Measurements from ENCODE around the gene IGF1R. TPM values are rescaled to one million over a fixed set of nuclear protein-coding genes. Genes with fewer than 3 reads are reported as not detected.

IGF1R gene
- total RNA-seq, 4 donors from 2014 or later = 59.6 to 172 (median 88.5) TPM

DNA sequence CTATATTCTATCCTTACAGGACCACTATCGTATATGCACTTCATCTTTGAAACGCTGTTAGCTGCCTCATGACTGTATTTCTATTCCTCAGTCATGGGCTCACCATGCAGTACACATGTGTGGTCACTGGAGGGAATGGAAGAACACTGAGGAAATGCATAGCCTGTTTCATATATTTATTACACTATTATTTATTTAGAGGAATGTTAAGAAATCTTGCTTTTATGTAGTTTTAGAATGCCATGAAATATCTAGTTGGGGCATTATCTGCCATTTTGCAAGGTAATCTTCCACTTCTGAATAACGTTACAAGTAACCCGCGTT, 155.7 kb downstream of the IGF1R start:
- no peak for DNase-seq (ENCODE audit: low spot score in 2 of 2)
- WGBS, 2 donors = 90 to 94% methylated on average over 5 of the region's 5 CpGs
- intact Hi-C loops (cut with DNase I; ENCODE audit: low total_unique reads) = no loop called here
- TF ChIP-seq, protein P1, sequence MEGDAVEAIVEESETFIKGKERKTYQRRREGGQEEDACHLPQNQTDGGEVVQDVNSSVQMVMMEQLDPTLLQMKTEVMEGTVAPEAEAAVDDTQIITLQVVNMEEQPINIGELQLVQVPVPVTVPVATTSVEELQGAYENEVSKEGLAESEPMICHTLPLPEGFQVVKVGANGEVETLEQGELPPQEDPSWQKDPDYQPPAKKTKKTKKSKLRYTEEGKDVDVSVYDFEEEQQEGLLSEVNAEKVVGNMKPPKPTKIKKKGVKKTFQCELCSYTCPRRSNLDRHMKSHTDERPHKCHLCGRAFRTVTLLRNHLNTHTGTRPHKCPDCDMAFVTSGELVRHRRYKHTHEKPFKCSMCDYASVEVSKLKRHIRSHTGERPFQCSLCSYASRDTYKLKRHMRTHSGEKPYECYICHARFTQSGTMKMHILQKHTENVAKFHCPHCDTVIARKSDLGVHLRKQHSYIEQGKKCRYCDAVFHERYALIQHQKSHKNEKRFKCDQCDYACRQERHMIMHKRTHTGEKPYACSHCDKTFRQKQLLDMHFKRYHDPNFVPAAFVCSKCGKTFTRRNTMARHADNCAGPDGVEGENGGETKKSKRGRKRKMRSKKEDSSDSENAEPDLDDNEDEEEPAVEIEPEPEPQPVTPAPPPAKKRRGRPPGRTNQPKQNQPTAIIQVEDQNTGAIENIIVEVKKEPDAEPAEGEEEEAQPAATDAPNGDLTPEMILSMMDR (IDR thresholded peaks at IDR 0.05) = no peak
- no peak for TF ChIP-seq POLR2A (IDR thresholded peaks at IDR 0.05)
- H3K4me3 ChIP-seq (ENCODE audit: low read depth, poor library complexity, severe bottlenecking) = no peak overlapping the region

DNA sequence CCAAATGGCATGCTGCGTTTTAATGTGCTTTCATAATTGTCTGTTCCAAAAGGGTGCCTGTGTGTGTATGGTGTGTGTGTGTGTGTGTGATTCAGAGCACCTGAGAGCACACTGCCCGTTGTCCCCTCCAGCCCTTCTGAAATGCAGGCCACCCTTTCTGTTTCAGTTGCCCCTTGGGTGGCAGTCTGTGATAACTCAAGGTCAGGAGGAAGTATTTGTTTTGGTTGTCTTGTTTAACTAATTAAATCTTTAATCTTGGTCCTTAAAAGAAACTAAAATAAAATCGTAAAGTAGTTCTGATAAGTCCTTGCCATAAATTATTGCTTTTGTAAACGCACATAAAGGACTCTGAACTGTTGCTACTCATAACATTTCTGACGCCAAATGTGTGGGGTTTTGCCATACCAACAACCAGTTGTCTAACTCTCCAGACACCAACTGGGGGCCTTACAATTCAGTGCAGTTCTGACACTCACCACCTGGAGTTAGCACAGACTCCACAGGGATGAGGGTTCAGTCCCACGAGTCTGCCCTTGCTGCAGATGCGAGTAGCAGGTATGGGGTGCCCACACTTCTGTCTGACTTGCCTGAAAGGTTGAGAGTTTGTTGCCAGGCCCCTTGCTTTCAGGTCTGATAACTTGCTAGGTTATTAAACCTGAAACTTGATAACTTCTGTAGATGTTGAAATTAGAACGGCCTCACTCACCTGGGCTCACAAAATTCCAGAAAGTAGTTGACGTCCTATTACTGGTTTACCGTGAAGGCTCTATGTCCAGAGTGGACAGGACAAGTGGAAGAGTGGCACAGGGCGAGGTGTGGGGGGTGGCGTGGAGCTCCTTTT, 157.3 kb downstream of the IGF1R start:
- intact Hi-C loops (cut with DNase I; ENCODE audit: low total_unique reads) = no loop called here
- H3K4me3 ChIP-seq (ENCODE audit: low read depth, poor library complexity, severe bottlenecking) = no peak overlapping the region
- WGBS, 2 donors = 86 to 88% methylated on average over 12 of the region's 12 CpGs
- no peak for DNase-seq (ENCODE audit: low spot score in 2 of 2)
- TF ChIP-seq POLR2A (IDR thresholded peaks at IDR 0.05) = no peak
- TF ChIP-seq, protein P1 (IDR thresholded peaks at IDR 0.05) = no peak

DNA sequence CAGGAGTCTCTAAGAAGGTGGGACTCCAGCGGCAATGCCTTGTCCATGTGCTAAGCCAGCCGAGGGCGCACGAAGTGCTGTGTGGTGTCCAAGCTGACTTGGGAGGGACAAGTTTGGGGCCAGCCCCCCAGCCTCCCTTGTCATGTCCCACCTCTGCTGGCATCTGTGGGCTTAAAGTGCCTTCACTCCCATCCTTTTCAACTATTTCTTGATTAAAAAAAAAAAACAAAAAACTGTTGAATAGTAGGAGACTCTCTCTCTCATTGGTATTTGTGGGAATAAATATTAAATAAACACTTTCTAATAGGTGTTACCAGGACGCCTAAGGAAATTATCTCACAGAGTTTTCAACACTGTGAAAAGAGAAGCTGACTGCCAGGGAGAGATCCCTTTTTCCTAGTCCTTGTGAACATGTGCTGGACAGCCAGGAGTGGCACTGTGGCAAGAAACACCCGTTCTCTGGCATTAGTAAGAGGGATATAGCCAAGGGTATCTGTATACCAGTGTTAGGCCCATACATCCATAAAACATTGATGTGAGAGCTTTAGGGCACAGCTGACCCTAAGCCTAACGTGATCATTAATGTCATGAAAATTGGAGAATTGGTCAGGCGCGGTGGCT, 158.0 kb downstream of the IGF1R start:
- intact Hi-C loops (cut with DNase I; ENCODE audit: low total_unique reads) = no loop called here
- WGBS, 2 donors = 88 to 91% methylated on average over 9 of the region's 9 CpGs
- TF ChIP-seq, protein P1 (IDR thresholded peaks at IDR 0.05) = no peak
- TF ChIP-seq POLR2A (IDR thresholded peaks at IDR 0.05) = no peak
- DNase-seq (ENCODE audit: low spot score in 2 of 2) = no peak
- H3K4me3 ChIP-seq (ENCODE audit: low read depth, poor library complexity, severe bottlenecking) = no peak overlapping the region

DNA sequence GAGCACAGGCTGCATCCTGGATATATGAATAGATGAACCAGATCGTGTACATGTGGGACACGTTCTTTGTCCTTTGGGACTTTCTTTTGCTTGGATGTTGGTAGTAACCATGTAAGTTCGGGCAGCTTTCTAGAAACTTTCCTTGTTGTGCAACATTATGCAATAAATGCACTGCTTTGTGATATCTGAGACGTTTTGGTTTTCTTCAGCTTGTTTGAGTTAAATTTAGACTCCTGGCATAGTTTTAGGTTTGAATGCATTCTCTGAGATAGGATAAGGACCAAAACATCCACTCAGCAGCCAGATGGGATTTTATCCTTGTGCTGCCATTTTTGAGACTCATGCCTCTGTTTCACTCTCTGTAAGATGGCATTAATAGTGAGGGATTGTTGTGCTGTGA, 158.9 kb downstream of the IGF1R start:
- intact Hi-C loops (cut with DNase I; ENCODE audit: low total_unique reads) = no loop called here
- WGBS, 2 donors = 36 to 39% methylated on average over 4 of the region's 4 CpGs
- no peak for DNase-seq (ENCODE audit: low spot score in 2 of 2)
- no peak overlapping the region for H3K4me3 ChIP-seq (ENCODE audit: low read depth, poor library complexity, severe bottlenecking)
- TF ChIP-seq, protein P1 (IDR thresholded peaks at IDR 0.05) = no peak
- no peak for TF ChIP-seq POLR2A (IDR thresholded peaks at IDR 0.05)

DNA sequence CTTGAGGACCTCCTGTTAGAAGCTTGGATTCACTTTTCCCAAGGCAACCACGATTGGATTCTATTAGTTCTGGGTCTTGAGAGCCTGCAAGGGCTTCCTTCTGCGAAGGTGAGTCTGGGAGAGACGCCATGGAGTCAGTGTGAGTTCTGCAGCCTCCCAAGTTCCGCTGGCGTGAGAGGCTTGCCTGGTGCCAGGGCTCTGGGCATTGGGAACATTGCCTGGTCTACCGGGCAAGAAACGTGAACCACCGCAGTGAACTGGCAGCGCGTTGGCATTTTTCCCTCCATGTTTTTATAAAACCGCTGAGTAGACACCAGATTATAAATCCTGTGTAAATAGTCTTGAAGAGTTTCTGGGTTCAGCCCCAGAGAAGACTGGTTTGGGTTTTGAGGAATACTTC, 160.9 kb downstream of the IGF1R start:
- 56 to 63% methylated on average over 10 of the region's 11 CpGs for WGBS, 2 donors
- TF ChIP-seq, protein P1 (IDR thresholded peaks at IDR 0.05) = no peak
- no peak for TF ChIP-seq POLR2A (IDR thresholded peaks at IDR 0.05)
- DNase-seq (ENCODE audit: low spot score in 2 of 2) = no peak
- intact Hi-C loops (cut with DNase I; ENCODE audit: low total_unique reads) = no loop called here
- no peak overlapping the region for H3K4me3 ChIP-seq (ENCODE audit: low read depth, poor library complexity, severe bottlenecking)
